Measurements from ENCODE around the gene NDUFS2. TPM values are rescaled to one million over a fixed set of nuclear protein-coding genes. Genes with fewer than 3 reads are reported as not detected.

The NDUFS2 gene
- total RNA-seq, 2 experiments from 2014 or later: 126 to 130 TPM

GRCh38 chr1:161187311-161187710, 14.9 kb upstream of the NDUFS2 start:
- intact Hi-C loops (cut with micrococcal nuclease): loop anchor here (10.0 kb wide), 1 partner anchor 557 kb away; the partner anchor contains the start of gene DUSP12
- H3K4me1 Mint-ChIP-seq (ENCODE audit: low read depth): peaks cover 60% of the 10 kb centered on the region
- CTCF ChIA-PET: interaction anchor here (1.3 to 1.7 kb wide), 2 partner anchors 38 to 195 kb away, joined by 8 to 9 read pairs; partner anchors contain the start of gene TOMM40L

GRCh38 chr1:161188381-161188780, 13.8 kb upstream of the NDUFS2 start:
- DNase-seq: no peak

More at GRCh38 chr1:161187311-161187710, 14.9 kb upstream of the NDUFS2 start:
- H3K36me3 Mint-ChIP-seq (ENCODE audit: low read depth): no peaks in the 10 kb centered on the region
- H3K27me3 Mint-ChIP-seq (ENCODE audit: low read depth): no peaks in the 10 kb centered on the region
- no peak overlapping the region for H3K4me3 Mint-ChIP-seq
- peak overlapping the region; percentile 94 for H3K27ac Mint-ChIP-seq
- no peaks in the 10 kb centered on the region for H3K9me3 Mint-ChIP-seq
- DNase-seq: no peak

DNA sequence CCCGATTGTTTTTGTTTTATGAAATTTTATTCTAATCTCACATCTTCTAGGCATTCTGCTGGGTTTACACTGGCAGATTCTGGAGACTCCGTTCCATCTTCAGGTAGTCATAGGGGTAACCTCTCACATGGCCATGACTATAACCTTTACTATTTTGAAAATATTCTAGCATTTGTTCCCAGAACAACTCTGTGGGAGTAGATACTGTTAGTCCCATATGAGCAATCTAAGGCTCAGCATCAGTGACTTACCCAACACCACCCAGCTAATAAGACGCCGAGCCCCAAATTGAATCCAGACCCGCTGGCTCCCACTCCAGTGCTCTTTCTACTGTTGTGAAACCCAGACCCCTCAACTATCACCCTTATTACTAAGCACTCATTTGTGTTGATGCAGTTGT, 13.1 kb upstream of the NDUFS2 start:
- Mint-ChIP-seq H3K36me3 (ENCODE audit: low read depth) (no peaks in the 10 kb centered on the region), H3K4me3 (no peak overlapping the region), H3K4me1 (ENCODE audit: low read depth) (peaks cover 53% of the 10 kb centered on the region), H3K27me3 (ENCODE audit: low read depth) (no peaks in the 10 kb centered on the region), H3K9me3 (no peaks in the 10 kb centered on the region), H3K27ac (no peak overlapping the region)
- DNase-seq: no peak
- CTCF ChIA-PET: interaction anchor here (1.0 kb wide), 1 partner anchor 15 kb away, joined by 5 read pairs; no protein-coding TSS in a partner anchor
- intact Hi-C loops (cut with micrococcal nuclease): loop anchor here (10.0 kb wide), 1 partner anchor 556 kb away; the partner anchor contains the start of gene DUSP12

More at GRCh38 chr1:161188381-161188780, 13.8 kb upstream of the NDUFS2 start:
- intact Hi-C loops (cut with micrococcal nuclease): loop anchor here (10.0 kb wide), 1 partner anchor 556 kb away; the partner anchor contains the start of gene DUSP12
- H3K9me3 Mint-ChIP-seq: no peaks in the 10 kb centered on the region
- H3K27ac Mint-ChIP-seq: peak overlapping the region; percentile 47
- CTCF ChIA-PET: interaction anchor here (0.6 to 1.0 kb wide), 4 partner anchors 9 to 249 kb away, joined by 3 to 5 read pairs (median 4); partner anchors contain the start of gene TOMM40L
- no peak overlapping the region for H3K4me3 Mint-ChIP-seq
- H3K27me3 Mint-ChIP-seq (ENCODE audit: low read depth): no peaks in the 10 kb centered on the region
- H3K4me1 Mint-ChIP-seq (ENCODE audit: low read depth): peaks cover 59% of the 10 kb centered on the region
- no peaks in the 10 kb centered on the region for H3K36me3 Mint-ChIP-seq (ENCODE audit: low read depth)

DNA sequence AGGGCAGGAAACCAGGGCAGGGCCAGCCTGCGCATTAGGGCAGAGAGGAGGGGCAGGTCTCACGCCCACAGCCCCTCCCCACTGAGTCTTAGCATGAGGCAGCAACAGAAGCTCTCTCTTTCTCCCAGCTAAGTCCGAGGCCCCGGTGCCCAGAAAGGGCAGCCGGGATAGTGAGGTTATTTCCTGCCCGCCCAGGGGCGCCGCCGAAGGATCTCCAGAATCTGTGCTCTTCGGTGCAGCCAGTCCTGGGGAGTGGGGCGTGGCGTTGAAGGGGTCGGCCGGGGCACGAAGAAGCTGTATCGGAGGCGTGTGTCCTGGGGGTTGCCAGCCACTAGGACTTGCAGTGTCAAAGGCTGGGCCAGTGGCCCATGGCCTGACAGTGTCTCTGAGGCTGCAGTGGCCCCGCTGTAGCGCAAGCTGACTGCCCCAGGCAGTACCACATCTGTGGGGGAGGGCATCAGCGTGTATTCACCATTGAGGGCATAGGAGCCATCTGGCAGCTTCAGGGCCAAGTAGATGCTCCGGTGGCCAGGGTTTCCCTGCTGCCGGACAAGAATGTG, 11.1 kb upstream of the NDUFS2 start:
- DNase-seq: no peak
- Mint-ChIP-seq H3K9me3 (no peaks in the 10 kb centered on the region), H3K27ac (no peak overlapping the region), H3K36me3 (ENCODE audit: low read depth) (no peaks in the 10 kb centered on the region), H3K4me3 (no peak overlapping the region), H3K4me1 (ENCODE audit: low read depth) (peaks cover 48% of the 10 kb centered on the region), H3K27me3 (ENCODE audit: low read depth) (no peaks in the 10 kb centered on the region)
- intact Hi-C loops (cut with micrococcal nuclease): no loop called here
- CTCF ChIA-PET: interaction anchor here (0.6 to 4.4 kb wide), 17 partner anchors 9 to 192 kb away, joined by 3 to 69 read pairs (median 5); partner anchors contain the start of genes NDUFS2, PPOX and TOMM40L

- DNase-seq: no peak
- no peaks in the 10 kb centered on the region for H3K27me3 Mint-ChIP-seq (ENCODE audit: low read depth)
- no peaks in the 10 kb centered on the region for H3K9me3 Mint-ChIP-seq
- H3K4me1 Mint-ChIP-seq (ENCODE audit: low read depth): peaks cover 40% of the 10 kb centered on the region
- intact Hi-C loops (cut with micrococcal nuclease): loop anchor here (1.0 kb wide), 4 partner anchors 33 to 190 kb away; no protein-coding TSS in a partner anchor
- CTCF ChIA-PET: interaction anchor here (0.6 to 4.4 kb wide), 23 partner anchors 10 to 191 kb away, joined by 3 to 69 read pairs (median 5); partner anchors contain the start of genes APOA2, NDUFS2, PPOX and TOMM40L
- H3K4me3 Mint-ChIP-seq: no peak overlapping the region
- no peak overlapping the region for H3K27ac Mint-ChIP-seq
- H3K36me3 Mint-ChIP-seq (ENCODE audit: low read depth): no peaks in the 10 kb centered on the region
Observed at GRCh38 chr1:161191971-161192370, 10.2 kb upstream of the NDUFS2 start.

DNA sequence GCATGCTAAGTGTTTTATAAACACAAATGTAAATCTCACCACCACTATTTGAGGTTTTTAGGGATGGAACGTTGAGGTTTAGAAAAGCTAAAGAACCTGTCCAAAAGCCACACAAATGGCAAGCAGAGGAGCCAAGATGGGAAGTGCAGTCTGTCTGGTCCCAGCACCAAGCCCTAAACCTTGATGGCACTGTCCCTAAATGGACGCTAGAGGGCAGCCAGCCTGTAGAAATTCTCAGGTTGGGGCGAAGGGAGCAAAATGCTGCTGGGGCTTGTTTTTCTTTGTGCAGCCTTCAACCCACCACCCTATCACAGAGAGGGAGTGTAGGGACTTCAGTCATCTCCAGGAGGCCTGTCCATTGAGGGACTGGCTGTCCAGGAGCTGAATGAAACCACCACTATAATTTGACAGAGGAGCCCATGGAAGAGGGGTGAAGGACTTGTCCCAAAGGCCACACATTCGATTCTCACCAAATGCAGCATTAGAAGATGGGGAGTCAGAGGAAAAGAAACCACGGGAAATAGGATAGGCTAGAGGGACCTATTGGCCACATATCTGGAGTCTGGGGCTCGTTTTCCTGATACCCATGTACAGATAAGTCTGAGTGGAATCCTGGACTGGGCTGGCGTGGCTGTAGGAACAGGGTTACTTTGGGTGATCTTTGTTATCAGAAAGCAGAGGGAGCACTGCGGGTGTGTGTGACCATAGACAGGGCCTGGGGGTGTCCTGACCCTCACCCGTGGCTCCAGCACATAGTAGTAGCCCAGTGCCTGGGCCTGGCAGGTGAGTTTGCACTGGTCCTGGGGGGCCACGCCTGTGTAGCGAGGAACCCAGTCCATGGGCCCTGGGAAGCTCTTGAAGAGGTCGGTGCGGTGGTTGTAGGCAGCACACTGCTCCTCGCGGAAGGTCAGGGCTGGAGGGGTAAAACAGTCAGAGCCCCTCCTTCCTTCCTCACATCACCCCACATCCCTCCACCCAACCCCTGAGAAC, 9.4 kb upstream of the NDUFS2 start:
- H3K27ac Mint-ChIP-seq: peak overlapping the region; percentile 51
- no peak overlapping the region for H3K4me3 Mint-ChIP-seq
- H3K4me1 Mint-ChIP-seq (ENCODE audit: low read depth): peaks cover 34% of the 10 kb centered on the region

GRCh38 chr1:161193561-161194235, 8.5 kb upstream of the NDUFS2 start:
- peaks cover 30% of the 10 kb centered on the region for H3K4me1 Mint-ChIP-seq (ENCODE audit: low read depth)
- no peak for DNase-seq
- CTCF ChIA-PET: interaction anchor here (0.6 to 4.4 kb wide), 13 partner anchors 10 to 188 kb away, joined by 3 to 69 read pairs (median 6); partner anchors contain the start of genes APOA2, NDUFS2 and TOMM40L
- no peaks in the 10 kb centered on the region for H3K9me3 Mint-ChIP-seq
- no peaks in the 10 kb centered on the region for H3K27me3 Mint-ChIP-seq (ENCODE audit: low read depth)
- H3K4me3 Mint-ChIP-seq: no peak overlapping the region
- no peak overlapping the region for H3K27ac Mint-ChIP-seq
- H3K36me3 Mint-ChIP-seq (ENCODE audit: low read depth): no peaks in the 10 kb centered on the region
- intact Hi-C loops (cut with micrococcal nuclease): no loop called here

More for the DNA sequence above, 9.4 kb upstream of the NDUFS2 start:
- peak; percentile 84 for DNase-seq
- Mint-ChIP-seq H3K27me3 (ENCODE audit: low read depth) (no peaks in the 10 kb centered on the region), H3K9me3 (no peaks in the 10 kb centered on the region), H3K36me3 (ENCODE audit: low read depth) (no peaks in the 10 kb centered on the region)
- CTCF ChIA-PET: interaction anchor here (0.6 to 4.4 kb wide), 20 partner anchors 10 to 191 kb away, joined by 3 to 69 read pairs (median 6); partner anchors contain the start of genes APOA2, NDUFS2, PPOX and TOMM40L
- intact Hi-C loops (cut with micrococcal nuclease): loop anchor here (1.0 kb wide), 4 partner anchors 33 to 190 kb away; no protein-coding TSS in a partner anchor

GRCh38 chr1:161195171-161195570, 7.0 kb upstream of the NDUFS2 start:
- Mint-ChIP-seq H3K27me3 (ENCODE audit: low read depth) (no peaks in the 10 kb centered on the region), H3K9me3 (no peaks in the 10 kb centered on the region), H3K4me1 (ENCODE audit: low read depth) (peaks cover 38% of the 10 kb centered on the region), H3K4me3 (no peak overlapping the region), H3K27ac (peak overlapping the region; percentile 35), H3K36me3 (ENCODE audit: low read depth) (no peaks in the 10 kb centered on the region)
- no peak for DNase-seq
- CTCF ChIA-PET: interaction anchor here (0.5 to 1.7 kb wide), 7 partner anchors 13 to 187 kb away, joined by 3 to 8 read pairs (median 4); no protein-coding TSS in a partner anchor
- intact Hi-C loops (cut with micrococcal nuclease): no loop called here

DNA sequence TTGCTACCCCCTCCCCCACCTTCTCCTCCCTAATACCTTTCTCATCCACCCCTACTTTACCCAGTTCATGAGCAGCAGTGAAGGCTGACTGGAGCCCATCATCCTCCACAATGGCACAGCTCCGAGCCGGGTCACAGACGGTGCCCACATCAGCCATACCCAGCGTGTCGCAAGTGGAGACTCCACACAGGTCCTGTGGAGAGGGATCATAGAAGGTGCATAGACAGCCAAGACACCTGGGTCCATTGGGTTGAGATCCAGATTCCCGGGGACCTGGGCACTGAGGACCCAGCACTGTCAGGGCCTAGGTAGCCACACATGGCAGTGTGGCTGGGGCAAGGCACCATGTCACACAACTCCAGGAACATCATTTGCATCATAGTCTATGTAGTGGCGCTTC, 6.1 kb upstream of the NDUFS2 start:
- Mint-ChIP-seq H3K9me3 (no peaks in the 10 kb centered on the region), H3K27ac (no peak overlapping the region), H3K4me3 (no peak overlapping the region), H3K36me3 (ENCODE audit: low read depth) (no peaks in the 10 kb centered on the region), H3K27me3 (ENCODE audit: low read depth) (no peaks in the 10 kb centered on the region), H3K4me1 (ENCODE audit: low read depth) (peaks cover 47% of the 10 kb centered on the region)
- intact Hi-C loops (cut with micrococcal nuclease): no loop called here
- CTCF ChIA-PET: interaction anchor here (1.1 kb wide), 1 partner anchor 53 kb away, joined by 4 read pairs; no protein-coding TSS in a partner anchor
- DNase-seq: no peak

DNA sequence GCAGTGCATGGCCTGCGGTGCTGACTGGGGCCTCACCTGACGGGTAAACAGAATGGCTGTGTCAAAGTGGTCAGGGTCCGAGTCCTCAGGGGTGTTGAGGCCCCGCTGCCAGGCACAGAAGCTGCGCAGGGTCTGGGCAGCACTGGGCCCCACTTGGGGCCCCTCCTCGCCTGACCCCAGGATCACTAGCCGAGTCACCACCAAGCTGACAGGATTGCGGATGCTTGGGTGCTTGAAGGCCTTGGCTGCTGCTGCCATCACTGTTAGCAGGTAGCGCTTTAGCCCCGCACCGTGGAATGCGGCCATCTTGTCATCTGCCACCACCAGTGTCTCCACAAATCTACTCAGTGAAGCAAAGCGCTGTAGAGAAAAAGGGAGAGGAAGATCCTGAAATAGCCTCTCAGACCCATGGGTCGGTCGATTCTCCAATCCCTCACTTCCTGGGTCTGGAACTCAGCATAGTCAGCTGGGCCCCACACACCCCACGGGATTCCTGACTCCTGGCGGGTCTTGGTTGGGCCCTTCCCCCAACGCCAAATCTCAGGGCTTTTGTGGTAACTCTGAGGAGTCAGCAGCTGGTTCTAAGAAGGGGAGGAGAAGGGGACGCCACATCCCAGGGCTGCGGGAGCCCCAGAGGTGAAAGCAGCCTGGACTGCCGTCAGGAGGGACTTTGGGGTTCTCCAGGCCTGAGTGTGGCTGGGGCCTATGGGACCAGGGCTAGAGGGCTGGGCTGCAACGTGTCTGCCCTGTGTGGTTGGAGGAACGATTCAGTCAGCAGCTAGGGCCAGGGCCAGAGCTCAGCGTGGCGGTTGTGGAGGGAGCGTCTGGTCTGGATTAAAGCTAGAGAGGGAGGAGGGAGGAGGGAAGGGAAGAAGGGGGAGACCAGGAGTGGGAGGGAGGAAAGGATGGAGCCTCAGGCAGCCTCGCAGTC, 5.4 kb upstream of the NDUFS2 start:
- H3K9me3 Mint-ChIP-seq: no peaks in the 10 kb centered on the region
- H3K4me1 Mint-ChIP-seq (ENCODE audit: low read depth): peaks cover 54% of the 10 kb centered on the region
- CTCF ChIA-PET: interaction anchor here (0.8 kb wide), 1 partner anchor 8 kb away, joined by 3 read pairs; no protein-coding TSS in a partner anchor
- no peaks in the 10 kb centered on the region for H3K27me3 Mint-ChIP-seq (ENCODE audit: low read depth)
- H3K36me3 Mint-ChIP-seq (ENCODE audit: low read depth): no peaks in the 10 kb centered on the region
- no peak for DNase-seq
- no peak overlapping the region for H3K4me3 Mint-ChIP-seq
- no peak overlapping the region for H3K27ac Mint-ChIP-seq
- intact Hi-C loops (cut with micrococcal nuclease): no loop called here

All from activated naive CD4-positive, alpha-beta T cell treated with anti-CD3 and anti-CD28 coated beads for 36 hours (primary cell).